H1 (cell line): ENCODE data around the gene KLHL30. TPM values are rescaled to one million over a fixed set of nuclear protein-coding genes. Genes with fewer than 3 reads are reported as not detected.

Experiments
- CTCF ChIA-PET: fragments of 300-600 bp; sonication (Branson Sonifier 250); formaldehyde crosslinking; loops from one replicate; lab custom pipeline; 2021; ENCODE audit not compliant: partially characterized antibody; lab: Charles Lee
- POLR2A ChIA-PET: fragments of 300-600 bp; sonication (Branson Sonifier 250); formaldehyde crosslinking; loops from one replicate; lab custom pipeline; 2021; ENCODE audit warnings: inconsistent platforms; ENCODE audit not compliant: partially characterized antibody; lab: Charles Lee
- DNase-seq, 2 experiments: peaks; one replicate each; pipeline versions ENCODE4 v3.0.0 to v3.0.0-alpha.2; 2010 to 2022; ENCODE audit warnings: low spot score in 2 of 2, low read depth in 1 of 2, mixed read lengths in 1 of 2
- FAIRE-seq: peaks from 2 replicates; lab custom pipeline; 2011; peaks lifted over from hg19 to GRCh38; lab: Jason Lieb, UNC
- H2AFZ ChIP-seq: 2 replicates; pipeline ENCODE4 v1.8.1; 2012; ENCODE audit warnings: low read length, inconsistent platforms
- H2AK5ac ChIP-seq: 2 replicates; pipeline ENCODE4 v1.6.1; 2013; ENCODE audit warnings: low read depth, low read length
- H2BK120ac ChIP-seq: replicated peaks from 2 replicates; pipeline ENCODE3; 2013; ENCODE audit warnings: low read depth, low read length, inconsistent platforms
- H2BK12ac ChIP-seq: 2 replicates; pipeline ENCODE4 v1.6.1; 2013; ENCODE audit warnings: low read depth, low read length
- H2BK15ac ChIP-seq: 2 replicates; pipeline ENCODE4 v1.6.1; 2013; ENCODE audit warnings: low read length
- H2BK20ac ChIP-seq: 2 replicates; pipeline ENCODE4 v1.6.1; 2013; ENCODE audit warnings: low read length
- H2BK5ac ChIP-seq: 2 replicates; pipeline ENCODE4 v1.6.1; 2013; ENCODE audit warnings: low read depth, low read length
- H3K14ac ChIP-seq: 2 replicates; pipeline ENCODE4 v1.6.1; 2013; ENCODE audit warnings: inconsistent platforms; ENCODE audit not compliant: insufficient read length
- H3K18ac ChIP-seq: 2 replicates; pipeline ENCODE4 v1.6.1; 2013; ENCODE audit warnings: low read length; ENCODE audit errors: extremely low read depth
- H3K23ac ChIP-seq: 2 replicates; pipeline ENCODE4 v1.6.1; 2013; ENCODE audit warnings: inconsistent platforms; ENCODE audit not compliant: insufficient read length
- H3K23me2 ChIP-seq: 2 replicates; pipeline ENCODE4 v1.6.1; 2013; ENCODE audit warnings: low read depth, low read length
- H3K27ac ChIP-seq: 2 replicates; pipeline ENCODE4 v1.6.1; 2011; ENCODE audit warnings: low read depth, low read length, inconsistent platforms
- H3K27me3 ChIP-seq, 4 experiments: replicated peaks in 1 of 4; 1 replicate in 1 of 4; 2 replicates in 3 of 4; pipeline versions ENCODE4 v1.6.1 to v1.8.1; 2011 to 2013; ENCODE audit warnings: low read length in 3 of 4, mild to moderate bottlenecking in 3 of 4, inconsistent platforms in 2 of 4, mixed read lengths in 2 of 4, moderate library complexity in 1 of 4; ENCODE audit not compliant: control insufficient read depth in 3 of 4, insufficient read depth in 3 of 4; ENCODE audit errors: extremely low read depth in 1 of 4
- H3K36me3 ChIP-seq, 4 experiments: 2 replicates each; pipeline versions ENCODE4 v1.6.1 to v1.8.1; 2011 to 2013; ENCODE audit warnings: mild to moderate bottlenecking in 4 of 4, low read length in 3 of 4, moderate library complexity in 2 of 4, control low read depth in 1 of 4, inconsistent platforms in 1 of 4; ENCODE audit not compliant: insufficient read depth in 4 of 4, control insufficient read depth in 2 of 4
- H3K4ac ChIP-seq: replicated peaks from 2 replicates; pipeline ENCODE3; 2013; ENCODE audit warnings: low read length, low read depth, mixed read lengths, inconsistent platforms; ENCODE audit not compliant: insufficient read length
- H3K4me1 ChIP-seq, 4 experiments: replicated peaks in 1 of 4; 1 replicate in 1 of 4; 2 replicates in 3 of 4; pipeline versions ENCODE4 v1.6.1 to v1.8.1; 2011 to 2013; ENCODE audit warnings: low read length in 3 of 4, inconsistent platforms in 2 of 4, mixed read lengths in 1 of 4; ENCODE audit not compliant: insufficient read depth in 4 of 4, control insufficient read depth in 3 of 4
- H3K4me2 ChIP-seq, 2 experiments: 2 replicates each; pipeline versions ENCODE4 v1.6.1 to v1.8.1; 2011 to 2013; ENCODE audit warnings: low read depth in 2 of 2, low read length in 2 of 2, control low read depth in 1 of 2, inconsistent platforms in 1 of 2, mild to moderate bottlenecking in 1 of 2; ENCODE audit not compliant: insufficient read depth in 1 of 2
- H3K4me3 ChIP-seq, 4 experiments: fragments of 200-600, 300-600 bp in 1 of 4; sonication (generic), shearing (Covaris generic), sonication (Bioruptor Twin) in 1 of 4; 2 replicates each; pipeline versions ENCODE4 v1.5.1 to v1.8.1; 2011 to 2016; ENCODE audit warnings: low read length in 4 of 4, low read depth in 3 of 4, control low read depth in 2 of 4, inconsistent platforms in 2 of 4, mild to moderate bottlenecking in 2 of 4, mixed read lengths in 1 of 4, moderate library complexity in 1 of 4; ENCODE audit not compliant: insufficient read depth in 2 of 4; ENCODE audit errors: extremely low read depth in 1 of 4
- H3K56ac ChIP-seq: replicated peaks from 2 replicates; pipeline ENCODE3; 2013; ENCODE audit warnings: low read depth, mild to moderate bottlenecking, mixed read lengths, low read length, inconsistent platforms; ENCODE audit not compliant: insufficient read length
- H3K79me1 ChIP-seq: 2 replicates; pipeline ENCODE4 v1.6.1; 2013; ENCODE audit warnings: low read depth, low read length, control low read depth
- H3K79me2 ChIP-seq, 2 experiments: 2 replicates each; pipeline versions ENCODE4 v1.6.1 to v1.8.1; 2012 to 2013; ENCODE audit warnings: low read length in 2 of 2, mild to moderate bottlenecking in 2 of 2, inconsistent platforms in 1 of 2; ENCODE audit not compliant: insufficient read depth in 2 of 2, control insufficient read depth in 1 of 2
- H3K9ac ChIP-seq, 4 experiments: replicated peaks in 1 of 4; 1 replicate in 1 of 4; 2 replicates in 3 of 4; pipeline versions ENCODE4 v1.6.1 to v1.8.1; 2011 to 2013; ENCODE audit warnings: low read depth in 3 of 4, low read length in 3 of 4, control low read depth in 2 of 4, mild to moderate bottlenecking in 2 of 4, moderate library complexity in 2 of 4, inconsistent platforms in 1 of 4; ENCODE audit errors: extremely low read depth in 1 of 4
- H3K9me3 ChIP-seq, 2 experiments: 2 replicates each; pipeline versions ENCODE4 v1.6.1 to v1.8.1; 2012 to 2013; ENCODE audit warnings: mild to moderate bottlenecking in 2 of 2, moderate library complexity in 2 of 2, control low read depth in 1 of 2, inconsistent platforms in 1 of 2, low read depth in 1 of 2, low read length in 1 of 2, mixed read lengths in 1 of 2; ENCODE audit not compliant: insufficient read depth in 2 of 2
- H4K20me1 ChIP-seq, 2 experiments: replicated peaks in 1 of 2; 2 replicates each; pipeline versions ENCODE3 to v1.8.1; 2011 to 2013; ENCODE audit warnings: inconsistent platforms in 2 of 2, low read length in 2 of 2, mild to moderate bottlenecking in 1 of 2; ENCODE audit not compliant: insufficient read depth in 2 of 2, control insufficient read depth in 1 of 2
- H4K5ac ChIP-seq: 2 replicates; pipeline ENCODE4 v1.6.1; 2013; ENCODE audit warnings: low read length, low read depth, mixed read lengths, inconsistent platforms; ENCODE audit not compliant: insufficient read length
- H4K8ac ChIP-seq: 2 replicates; pipeline ENCODE4 v1.8.0; 2013; ENCODE audit warnings: mild to moderate bottlenecking, moderate library complexity, low read length, inconsistent platforms; ENCODE audit not compliant: insufficient read depth; ENCODE audit errors: extremely low read depth
- H4K91ac ChIP-seq: replicated peaks from 2 replicates; pipeline ENCODE3; 2013; ENCODE audit warnings: low read length, mixed read lengths, inconsistent platforms; ENCODE audit not compliant: insufficient read length
- JUN ChIP-seq: IDR thresholded peaks from 2 replicates; pipeline ENCODE4 v1.6.1; 2011; ENCODE audit warnings: low read depth, mild to moderate bottlenecking, improper control_type of control experiment, low read length
- MAFK ChIP-seq: IDR thresholded peaks from 2 replicates; pipeline ENCODE4 v1.6.1; 2012; ENCODE audit warnings: low read depth, mild to moderate bottlenecking, improper control_type of control experiment, low read length
- SIRT6 ChIP-seq: IDR thresholded peaks from one replicate; pipeline ENCODE4 v1.7.1; 2012; ENCODE audit warnings: low read length, inconsistent platforms
- SRF ChIP-seq: IDR thresholded peaks from 2 replicates; pipeline ENCODE4 v1.6.1; 2011; ENCODE audit warnings: mild to moderate bottlenecking, low read depth, low read length, moderate library complexity
- WGBS, 2 experiments: shearing (Covaris generic) in 1 of 2; methylation state at CpG; one replicate each; pipeline versions ENCODE4 v1.1.6 to v1.1.7; 2013 to 2015; ENCODE audit warnings: low lambda C conversion rate in 2 of 2, mixed read lengths in 2 of 2, inconsistent platforms in 1 of 2, low coverage in 1 of 2, missing lambda C conversion rate in 1 of 2; ENCODE audit not compliant: insufficient replicate concordance in 2 of 2, insufficient coverage in 1 of 2, insufficient read length in 1 of 2; ENCODE audit errors: extremely low coverage in 1 of 2, missing lambda C conversion rate in 1 of 2; 5-methylcytosine and 5-hydroxymethylcytosine counted together
- polyA plus RNA-seq, 7 experiments: library from polyadenylated mRNA; depleted of rRNA in 3 of 7; stranded (reverse) in 5 of 7; unstranded in 2 of 7; fragments of >200 nt in 5 of 7; fragments of 200-250 nt in 2 of 7; gene quantifications; 1 replicate in 5 of 7; 2 replicates in 1 of 7; 4 replicates in 1 of 7; pipeline versions ENCODE4 v1.2.1 to v1.2.3, GENCODE V29; 2011 to 2013; ENCODE audit warnings: missing spikeins in 2 of 7, mixed read lengths in 2 of 7
- total RNA-seq: library from RNA; stranded (reverse); fragmentation: NEBNext Ultra II Directional; extraction: Animal tissue kit (Norgen Biotek cat#: 25700); gene quantifications from 2 replicates; pipeline ENCODE4 v1.2.1, GENCODE V29; 2021

The KLHL30 gene
- total and polyA plus RNA-seq, 2 of the 8 experiments (the other 6 are each of a cell fraction or from before 2014, with no cell fraction given): not detected

GRCh38 chr2:238145851-238146250, 7.4 kb downstream of the KLHL30 start:
- DNase-seq (no peak), FAIRE-seq (no peak)
- Histone ChIP-seq H3K36me3 (no peaks in the 10 kb centered on the region; a peak in 1 of 8 replicates), H3K18ac (no peak overlapping the region), H3K4me2 (no peak overlapping the region), H3K27ac (no peak overlapping the region), H3K79me2 (no peaks in the 10 kb centered on the region), H4K5ac (no peak overlapping the region), H3K23ac (no peak overlapping the region), H2AFZ (no peak overlapping the region), H3K23me2 (no peaks in the 10 kb centered on the region), H2BK15ac (no peak overlapping the region), H4K20me1 (no peaks in the 10 kb centered on the region), H2BK20ac (no peak overlapping the region), H3K4me1 (no peaks in the 10 kb centered on the region), H3K27me3 (no peaks in the 10 kb centered on the region), H3K9me3 (no peaks in the 10 kb centered on the region), H3K4me3 (no peak overlapping the region), H4K8ac (no peak overlapping the region), H3K14ac (no peak overlapping the region), H3K9ac (no peak overlapping the region), H2BK12ac (no peak overlapping the region), H4K91ac (no peak overlapping the region), H3K79me1 (no peaks in the 10 kb centered on the region), H2BK5ac (no peak overlapping the region), H2BK120ac (no peak overlapping the region), H3K4ac (no peak overlapping the region), H3K56ac (no peak overlapping the region), H2AK5ac (no peak overlapping the region)
- WGBS, 2 experiments: 85% methylated on average over 12 of the region's 12 CpGs; no CpG with 5 or more reads in 1 of the 2 experiments
- ChIA-PET POLR2A (interaction anchor here (1.1 kb wide), 1 partner anchor 46 kb away, joined by 3 read pairs; the partner anchor contains the start of gene ESPNL), CTCF (interaction anchor here (1.0 kb wide), 1 partner anchor 9 kb away, joined by 3 read pairs; no protein-coding TSS in a partner anchor)
- TF ChIP-seq SRF (no peak), MAFK (no peak), SIRT6 (no peak), JUN (no peak)
